Stimulated activated naive CD8-positive, alpha-beta T cell treated with anti-CD3 and anti-CD28 coated beads, Interleukin-15, Interleukin-2, amounts not matched to agents 100 U/mL and 50 U/mL, for 24 hours (primary cell): Measurements from ENCODE around the gene EYS.

Source experiments
- ATAC-seq: fragments of 150-1000 bp; cut with Tn5 transposase; one replicate; pipeline ENCODE4 v1.10.0; 2021
- DNase-seq: peaks from one replicate; pipeline ENCODE4 v3.0.0; 2021

Gene EYS

DNA sequence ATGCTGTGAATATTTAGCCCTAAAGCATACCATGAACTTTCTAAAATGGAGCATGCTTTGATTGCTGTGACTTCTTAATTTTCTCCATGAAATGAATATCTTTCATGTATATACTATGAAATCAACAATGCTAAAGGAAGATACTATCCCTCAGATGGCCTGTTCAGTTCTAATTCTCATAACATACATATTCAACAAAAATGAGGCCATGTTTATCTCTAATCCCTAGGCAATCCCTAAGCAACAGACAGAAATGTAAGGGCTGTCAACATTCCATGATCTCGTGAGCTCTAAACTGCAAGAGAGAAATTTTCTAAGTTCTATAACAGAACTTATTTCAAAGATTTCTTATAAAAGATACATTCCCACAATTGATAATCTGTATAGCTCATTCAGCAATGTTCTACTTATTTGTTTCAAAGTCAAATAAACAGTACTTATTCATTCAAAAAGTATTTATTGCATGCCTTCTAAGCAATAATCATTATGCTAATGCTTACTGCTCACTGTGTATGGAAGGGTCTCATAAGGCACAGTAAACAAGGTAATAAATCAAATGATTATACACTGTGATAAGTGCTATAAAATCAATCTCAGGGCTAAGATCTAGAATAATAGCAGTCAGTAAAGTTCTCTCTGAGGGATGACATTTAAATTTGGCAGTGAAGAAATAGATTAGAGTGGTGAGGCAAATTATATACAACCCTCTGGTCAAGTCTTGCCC lies 1578.6 kb downstream of the EYS start:
- ATAC-seq (no peak), DNase-seq (no peak)

GRCh38 chr6:64123761-64124633 lies 1583.0 kb downstream of the EYS start:
- ATAC-seq (no peak), DNase-seq (no peak)

GRCh38 chr6:64122712-64123375 lies 1584.2 kb downstream of the EYS start:
- DNase-seq (no peak), ATAC-seq (no peak)

GRCh38 chr6:64121011-64121565 lies 1585.9 kb downstream of the EYS start:
- ATAC-seq (no peak), DNase-seq (no peak)

DNA sequence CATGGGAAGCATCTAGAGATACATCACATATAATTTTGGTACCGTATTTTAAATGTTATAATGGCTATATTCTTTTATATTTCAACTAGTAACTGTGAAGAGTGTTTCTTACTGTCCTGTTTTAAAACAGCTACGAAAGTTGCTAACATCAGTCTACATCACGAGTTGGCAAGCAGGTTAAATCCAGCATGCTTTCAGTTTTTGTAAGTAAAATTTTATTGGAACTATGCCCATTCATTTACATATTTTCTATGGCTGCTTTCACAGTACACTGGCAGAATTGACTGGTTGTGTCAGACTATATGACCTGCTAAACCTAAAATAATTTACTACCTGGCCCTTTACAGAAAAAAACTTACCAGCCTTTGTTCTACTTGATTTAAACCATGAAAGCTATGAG lies 1593.3 kb downstream of the EYS start:
- no peak for DNase-seq
- no peak for ATAC-seq

- ATAC-seq (no peak), DNase-seq (no peak)
These were observed 1603.0 kb downstream of the EYS start for GRCh38 chr6:64104051-64104450.

DNA sequence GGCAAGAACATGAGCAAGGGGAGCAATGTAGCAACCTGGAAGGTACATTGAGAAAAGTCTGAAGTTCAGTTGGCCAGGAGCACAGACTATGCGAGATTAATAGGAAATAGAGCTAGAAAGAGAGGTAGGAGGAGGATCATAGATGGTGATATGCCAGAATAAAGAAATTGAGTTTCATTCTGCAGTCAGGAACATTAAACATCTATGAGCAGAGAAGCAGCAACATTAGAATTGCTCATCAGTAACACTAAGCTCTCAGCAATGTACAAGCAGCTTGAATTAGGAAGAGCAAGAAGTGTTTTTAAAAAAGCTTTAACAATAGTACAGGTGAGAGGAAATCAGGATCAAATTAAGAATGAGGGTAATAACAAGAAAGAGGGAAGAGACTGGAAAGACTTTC lies 1603.5 kb downstream of the EYS start:
- no peak for DNase-seq
- no peak for ATAC-seq

DNA sequence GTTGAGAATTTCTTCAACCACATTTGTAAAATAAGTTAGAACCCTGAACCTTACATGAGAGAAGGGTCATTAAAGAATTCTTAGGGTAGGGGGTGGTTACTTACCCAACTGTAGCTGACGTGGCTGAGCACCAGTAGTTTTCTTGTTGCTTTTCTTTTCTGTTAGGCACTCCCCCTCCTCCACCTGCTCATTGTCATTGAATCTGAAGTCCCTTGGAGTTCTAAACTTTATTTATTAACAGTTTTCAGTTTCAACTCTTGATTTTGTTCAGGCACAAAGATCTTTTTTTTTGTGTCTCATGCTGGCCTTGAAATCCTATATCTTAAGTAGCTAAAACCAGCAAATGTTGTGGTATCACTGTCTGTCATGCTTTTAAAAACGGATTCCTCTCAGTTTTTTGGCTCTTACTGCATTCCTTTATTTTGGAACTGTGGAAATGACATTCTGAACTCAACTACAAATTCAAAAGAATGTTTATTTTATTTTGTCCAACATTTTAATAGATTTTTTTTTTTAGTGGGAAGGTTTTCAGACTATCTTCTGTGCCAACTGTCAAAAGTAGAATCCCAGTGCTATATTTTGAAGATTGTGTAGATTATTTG lies 1606.2 kb downstream of the EYS start:
- ATAC-seq (no peak), DNase-seq (no peak)

DNA sequence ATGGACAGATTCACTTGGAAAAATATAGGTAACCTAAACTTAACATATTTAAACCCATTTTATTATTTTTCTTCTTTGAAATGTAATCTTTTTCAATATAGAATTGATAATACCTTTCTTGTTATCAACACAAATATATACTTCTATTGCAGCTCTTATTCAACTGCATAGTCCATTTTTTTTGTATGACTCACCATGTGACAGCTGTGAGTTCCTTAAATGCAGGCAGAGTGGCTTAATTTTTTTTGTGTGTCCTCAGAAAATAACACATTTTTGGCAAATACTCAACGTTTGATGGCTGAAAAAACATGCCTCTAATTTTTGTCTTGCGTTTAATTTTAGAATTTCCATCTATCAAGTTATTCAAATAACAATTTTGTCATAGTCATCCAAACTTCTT lies 1616.7 kb downstream of the EYS start:
- ATAC-seq (no peak), DNase-seq (no peak)

DNA sequence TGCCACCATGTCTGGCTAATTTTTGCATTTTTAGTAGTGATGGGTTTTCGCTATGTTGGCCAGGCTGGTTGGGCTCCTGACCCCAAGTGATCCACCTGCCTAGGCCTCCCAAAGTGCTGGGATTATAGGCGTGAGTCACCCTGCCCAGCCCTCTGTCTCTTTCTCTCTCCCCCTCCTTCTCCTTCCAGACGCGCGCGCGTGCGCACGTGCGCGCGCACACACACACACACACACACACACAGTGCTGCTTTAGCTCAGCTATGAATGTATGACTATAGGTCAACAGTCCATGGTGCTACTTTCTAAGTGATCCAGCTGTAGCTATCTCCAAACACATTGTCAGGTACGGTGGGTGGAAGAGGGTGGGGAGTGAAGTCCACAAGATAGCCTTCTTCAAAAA lies 1621.9 kb downstream of the EYS start:
- ATAC-seq: no peak
- no peak for DNase-seq

GRCh38 chr6:64084185-64084663 lies 1622.8 kb downstream of the EYS start:
- no peak for DNase-seq
- ATAC-seq: no peak

DNA sequence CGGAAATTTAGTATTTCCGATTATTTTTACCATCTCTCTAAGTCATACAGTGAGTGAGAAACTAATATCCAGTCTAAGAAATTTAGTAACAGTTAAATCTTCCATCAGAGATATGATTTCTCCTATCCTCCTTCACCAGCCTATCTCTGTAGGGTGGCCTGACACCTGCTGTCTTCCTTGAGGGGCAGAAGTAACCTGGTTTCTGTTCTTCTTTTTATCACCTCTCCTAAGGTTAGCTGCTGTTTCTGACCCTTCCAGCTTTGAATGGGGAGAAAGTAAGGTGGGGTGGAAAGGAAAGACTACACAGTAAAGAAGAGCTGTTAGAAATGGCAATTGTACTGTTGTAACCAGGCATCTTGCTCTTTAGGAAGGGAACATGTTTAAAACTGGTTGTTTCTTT lies 1623.8 kb downstream of the EYS start:
- DNase-seq (no peak), ATAC-seq (no peak)

DNA sequence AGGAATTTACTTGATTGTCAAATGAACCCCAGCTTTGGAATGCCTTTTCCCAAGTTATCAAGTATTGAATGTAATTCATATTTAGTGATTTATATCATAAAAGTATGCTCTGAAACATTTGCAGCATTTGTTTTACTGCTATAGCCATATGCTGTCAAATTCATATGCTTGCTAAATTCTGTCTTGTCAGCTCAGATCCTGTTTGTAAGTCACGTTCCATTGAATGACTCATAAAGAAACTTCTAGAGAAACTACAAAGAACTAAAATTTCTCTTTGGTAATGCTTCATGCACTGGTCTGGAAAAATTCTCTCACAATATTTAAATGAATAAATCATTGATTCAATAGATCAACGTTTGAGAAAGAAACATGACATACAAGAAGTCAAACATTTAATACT lies 1625.6 kb downstream of the EYS start:
- no peak for ATAC-seq
- no peak for DNase-seq

GRCh38 chr6:64074981-64075380 lies 1632.0 kb downstream of the EYS start:
- no peak for ATAC-seq
- no peak for DNase-seq

DNA sequence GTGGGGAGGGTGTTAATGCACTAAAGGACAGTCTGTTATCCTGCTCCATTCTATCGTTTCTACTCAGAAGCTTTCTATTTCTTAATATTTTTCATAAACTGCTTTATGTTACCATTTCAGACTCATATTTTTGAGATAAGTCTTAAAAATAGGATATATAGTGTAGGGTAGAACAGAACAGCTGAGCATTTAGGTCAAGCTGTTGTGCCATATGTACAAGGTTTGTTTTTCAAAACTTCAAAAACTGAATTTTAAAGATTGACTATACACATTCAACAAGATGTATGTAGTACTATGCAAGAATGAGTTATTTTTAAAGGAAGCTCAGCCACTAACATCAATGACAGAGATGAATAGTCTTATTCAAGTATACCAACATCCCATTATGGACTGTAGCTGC lies 1634.3 kb downstream of the EYS start:
- ATAC-seq (no peak), DNase-seq (no peak)

DNA sequence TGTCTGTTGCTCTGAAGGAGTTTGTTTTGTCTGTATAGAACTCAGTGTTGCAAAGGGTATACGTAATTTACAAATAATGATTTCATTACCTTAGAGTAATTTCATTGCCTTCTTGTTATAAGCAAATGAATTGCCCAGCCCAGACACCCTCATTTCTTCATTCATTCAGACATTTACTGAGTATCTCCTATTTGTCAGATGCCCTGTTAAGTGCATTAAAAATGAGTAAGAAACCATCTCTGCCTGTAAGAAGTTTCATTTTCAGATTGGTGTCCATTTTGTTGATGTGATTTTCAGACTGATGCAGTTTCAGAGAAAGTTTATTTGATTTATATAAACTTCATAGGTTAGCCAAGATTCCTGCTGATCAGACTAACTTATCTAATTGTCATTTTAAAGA lies 1642.1 kb downstream of the EYS start:
- no peak for DNase-seq
- no peak for ATAC-seq

DNA sequence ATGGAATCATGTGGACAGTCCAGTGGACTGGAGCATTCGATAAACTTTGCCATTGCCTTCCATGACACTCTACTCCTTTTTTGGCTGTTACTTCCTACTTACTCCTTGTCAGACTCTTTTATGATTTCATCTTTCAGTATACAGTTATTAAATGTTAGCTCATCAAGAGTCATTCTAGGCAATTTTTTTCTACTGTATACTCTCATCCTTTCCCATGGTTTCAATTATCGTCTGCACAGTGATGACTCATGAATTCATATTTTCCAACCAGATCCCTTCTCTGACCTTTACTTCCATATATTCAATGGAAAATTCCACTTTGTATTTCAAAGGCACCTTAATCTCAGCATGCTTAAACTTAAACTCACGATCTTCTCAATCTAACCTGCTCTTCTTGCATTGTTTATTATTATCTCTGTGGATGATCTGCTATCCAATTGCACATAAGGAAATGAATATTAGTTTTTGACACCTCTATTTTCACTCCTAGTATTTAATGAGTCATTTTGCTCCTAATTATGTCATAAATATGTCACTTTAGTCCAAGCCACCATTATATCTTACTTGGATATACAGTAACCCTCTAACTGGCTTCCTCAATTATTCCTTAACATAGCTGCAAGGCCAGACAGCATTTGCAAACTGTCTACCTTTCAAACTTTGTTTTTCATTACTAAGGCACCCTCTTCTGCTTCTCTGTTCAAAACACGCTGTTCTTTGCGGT lies 1643.9 kb downstream of the EYS start:
- no peak for DNase-seq

GRCh38 chr6:64054861-64055260 lies 1652.2 kb downstream of the EYS start:
- DNase-seq (no peak), ATAC-seq (no peak)

More for the DNA sequence above, 1643.9 kb downstream of the EYS start:
- no peak for ATAC-seq

GRCh38 chr6:64050590-64050989 lies 1656.4 kb downstream of the EYS start:
- DNase-seq: no peak
- ATAC-seq: no peak

- no peak for ATAC-seq
- no peak for DNase-seq
These were observed 1657.3 kb downstream of the EYS start for GRCh38 chr6:64049736-64050135.

- DNase-seq (no peak), ATAC-seq (no peak)
These were observed 1660.2 kb downstream of the EYS start for GRCh38 chr6:64046746-64047208.
